HEK293 (cell line): ENCODE results near the gene FAM234B.

Experiments used
- EGR2 ChIP-seq: fragments of 450-650 bp; formaldehyde crosslinking; IDR thresholded peaks from 2 replicates; pipeline ENCODE4 v1.5.1; 2016; ENCODE audit warnings: low read depth, missing biosample characterization, missing genetic modification characterization
- GLI4 ChIP-seq: fragments of 450-650 bp; formaldehyde crosslinking; IDR thresholded peaks from 2 replicates; pipeline ENCODE4 v1.5.1; 2016; ENCODE audit warnings: missing biosample characterization, missing genetic modification characterization
- GLIS2 ChIP-seq: fragments of 450-650 bp; formaldehyde crosslinking; IDR thresholded peaks from 2 replicates; pipeline ENCODE4 v1.5.1; 2016; ENCODE audit warnings: missing biosample characterization, missing genetic modification characterization
- KLF16 ChIP-seq: fragments of 450-650 bp; formaldehyde crosslinking; IDR thresholded peaks from 2 replicates; pipeline ENCODE4 v1.5.1; 2017; ENCODE audit warnings: missing biosample characterization, missing genetic modification characterization
- KLF9 ChIP-seq: fragments of 450-650 bp; formaldehyde crosslinking; IDR thresholded peaks from 2 replicates; pipeline ENCODE4 v1.5.1; 2016; ENCODE audit warnings: missing biosample characterization, missing genetic modification characterization, low read depth
- PBX3 ChIP-seq: sonication (generic); formaldehyde crosslinking; IDR thresholded peaks from 2 replicates; pipeline ENCODE4 v1.8.1; 2022; ENCODE audit warnings: mild to moderate bottlenecking, moderate library complexity, missing genetic modification reagents
- REST ChIP-seq: fragments of 450-650 bp; formaldehyde crosslinking; IDR thresholded peaks from 2 replicates; pipeline ENCODE4 v1.5.1; 2016; ENCODE audit warnings: missing biosample characterization, missing genetic modification characterization
- SP3 ChIP-seq: fragments of 450-650 bp; formaldehyde crosslinking; IDR thresholded peaks from 2 replicates; pipeline ENCODE4 v1.5.1; 2016; ENCODE audit warnings: missing biosample characterization, missing genetic modification characterization
- SP7 ChIP-seq: fragments of 450-650 bp; formaldehyde crosslinking; IDR thresholded peaks from 2 replicates; pipeline ENCODE4 v1.5.1; 2016; ENCODE audit warnings: missing biosample characterization, missing genetic modification characterization
- ZBTB17 ChIP-seq: fragments of 450-650 bp; formaldehyde crosslinking; IDR thresholded peaks from 2 replicates; pipeline ENCODE4 v1.5.1; 2016; ENCODE audit warnings: missing biosample characterization, missing genetic modification characterization
- ZBTB49 ChIP-seq: fragments of 450-650 bp; formaldehyde crosslinking; IDR thresholded peaks from 2 replicates; pipeline ENCODE4 v1.5.1; 2016; ENCODE audit warnings: missing biosample characterization, missing genetic modification characterization, low read depth
- ZFHX2 ChIP-seq: fragments of 450-650 bp; formaldehyde crosslinking; conservative IDR thresholded peaks from 2 replicates; pipeline ENCODE4 v1.5.1; 2016; ENCODE audit warnings: missing biosample characterization, missing genetic modification characterization
- ZFP37 ChIP-seq: fragments of 450-650 bp; formaldehyde crosslinking; IDR thresholded peaks from 2 replicates; pipeline ENCODE4 v1.5.1; 2016; ENCODE audit warnings: missing biosample characterization, missing genetic modification characterization
- ZNF146 ChIP-seq: fragments of 450-650 bp; formaldehyde crosslinking; IDR thresholded peaks from 2 replicates; pipeline ENCODE4 v1.5.1; 2016; ENCODE audit warnings: missing biosample characterization, missing genetic modification characterization
- ZNF221 ChIP-seq: fragments of 450-650 bp; formaldehyde crosslinking; IDR thresholded peaks from 2 replicates; pipeline ENCODE4 v1.5.1; 2017; ENCODE audit warnings: missing biosample characterization, missing genetic modification characterization, borderline replicate concordance
- ZNF266 ChIP-seq: fragments of 450-650 bp; formaldehyde crosslinking; IDR thresholded peaks from 2 replicates; pipeline ENCODE4 v1.5.1; 2016; ENCODE audit warnings: missing biosample characterization, missing genetic modification characterization, low read depth
- ZNF335 ChIP-seq: fragments of 450-650 bp; formaldehyde crosslinking; conservative IDR thresholded peaks from 2 replicates; pipeline ENCODE4 v1.5.1; 2016; ENCODE audit warnings: missing biosample characterization, missing genetic modification characterization
- ZNF350 ChIP-seq: fragments of 450-650 bp; formaldehyde crosslinking; IDR thresholded peaks from 2 replicates; pipeline ENCODE4 v1.5.0; 2017; ENCODE audit warnings: missing biosample characterization, mild to moderate bottlenecking, missing genetic modification characterization
- ZNF366 ChIP-seq: fragments of 450-650 bp; formaldehyde crosslinking; conservative IDR thresholded peaks from 2 replicates; pipeline ENCODE4 v1.5.1; 2016; ENCODE audit warnings: missing biosample characterization, missing genetic modification characterization
- ZNF391 ChIP-seq: fragments of 450-650 bp; formaldehyde crosslinking; IDR thresholded peaks from 2 replicates; pipeline ENCODE4 v1.5.1; 2016; ENCODE audit warnings: low read depth, missing biosample characterization, missing genetic modification characterization, borderline replicate concordance
- ZNF473 ChIP-seq: fragments of 450-650 bp; formaldehyde crosslinking; IDR thresholded peaks from 2 replicates; pipeline ENCODE4 v1.5.1; 2017; ENCODE audit warnings: missing biosample characterization, missing genetic modification characterization
- ZNF529 ChIP-seq: fragments of 450-650 bp; formaldehyde crosslinking; IDR thresholded peaks from 2 replicates; pipeline ENCODE4 v1.5.1; 2017; ENCODE audit warnings: missing genetic modification characterization, missing biosample characterization; ENCODE audit not compliant: insufficient replicate concordance
- ZNF610 ChIP-seq: fragments of 450-650 bp; formaldehyde crosslinking; IDR thresholded peaks from 2 replicates; pipeline ENCODE4 v1.5.1; 2016; ENCODE audit warnings: missing biosample characterization, missing genetic modification characterization, borderline replicate concordance
- ZNF692 ChIP-seq: fragments of 450-650 bp; formaldehyde crosslinking; IDR thresholded peaks from 2 replicates; pipeline ENCODE4 v1.5.1; 2016; ENCODE audit warnings: missing biosample characterization, missing genetic modification characterization
- ZNF76 ChIP-seq: fragments of 450-650 bp; formaldehyde crosslinking; IDR thresholded peaks from 2 replicates; pipeline ENCODE4; 2016; ENCODE audit warnings: low read depth, missing biosample characterization, missing genetic modification characterization, borderline replicate concordance
- ZNF837 ChIP-seq: fragments of 450-650 bp; formaldehyde crosslinking; IDR thresholded peaks from 2 replicates; pipeline ENCODE4 v1.5.1; 2016; ENCODE audit warnings: missing biosample characterization, missing genetic modification characterization
- ZSCAN18 ChIP-seq: fragments of 450-650 bp; formaldehyde crosslinking; IDR thresholded peaks from 2 replicates; pipeline ENCODE4 v1.5.1; 2016; ENCODE audit warnings: missing biosample characterization, missing genetic modification characterization
- ZXDB ChIP-seq: fragments of 450-650 bp; formaldehyde crosslinking; IDR thresholded peaks from 2 replicates; pipeline ENCODE4 v1.5.1; 2016; ENCODE audit warnings: missing biosample characterization, missing genetic modification characterization

Gene FAM234B

GRCh38 chr12:13044002-13044905 lies at the start of gene FAM234B (continued):
- TF ChIP-seq ZFP37 (tag by site-specific recombination) (peak; percentile 63; the same call in 1 of the 2 replicates), KLF16 (tag by site-specific recombination) (peak; percentile 59; the same call in 1 of the 2 replicates), GLI4 (0 out of 2 replicates have a peak, but pooled peaks have one; percentile 48), ZNF76 (tag by site-specific recombination) (peak; percentile 90), PBX3 (CRISPR knock-in tag) (0 out of 2 replicates have a peak, but pooled peaks have one; percentile 28), SP3 (tag by site-specific recombination) (peak; percentile 48), ZNF837 (tag by site-specific recombination) (no peak), KLF9 (tag by site-specific recombination) (0 out of 2 replicates have a peak, but pooled peaks have one; percentile 4), ZNF473 (tag by site-specific recombination) (no peak), ZNF610 (tag by site-specific recombination) (no peak), EGR2 (tag by site-specific recombination) (peak; percentile 56), SP7 (tag by site-specific recombination) (peak; percentile 54), ZNF146 (no peak), ZXDB (tag by site-specific recombination) (peak; percentile 84), ZNF221 (tag by site-specific recombination) (no peak), ZBTB49 (0 out of 2 replicates have a peak, but pooled peaks have one; percentile 4), ZSCAN18 (tag by site-specific recombination) (no peak), GLIS2 (tag by site-specific recombination) (peak; percentile 86), ZNF529 (no peak), ZNF366 (tag by site-specific recombination) (peak; percentile 31), ZNF692 (peak; percentile 100), ZFHX2 (tag by site-specific recombination) (peak; percentile 79), REST (tag by site-specific recombination) (peak; percentile 84), ZNF391 (tag by site-specific recombination) (0 out of 2 replicates have a peak, but pooled peaks have one; percentile 21), ZNF266 (tag by site-specific recombination) (no peak), ZNF350 (tag by site-specific recombination) (no peak), ZBTB17 (tag by site-specific recombination) (peak; percentile 78), ZNF335 (tag by site-specific recombination) (peak; percentile 99)
